Stimulated activated CD4-positive, alpha-beta T cell treated with anti-CD3 and anti-CD28 coated beads, Interleukin-2, amount 100 ng/mL, for 48 hours (primary cell): ENCODE data around the gene ANKRD33.

Experiments used
- DNase-seq, 2 donors: peaks; one replicate each; pipeline ENCODE4 v3.0.0-alpha.2; 2020

The ANKRD33 gene

GRCh38 chr12:51905471-51906429, 17.8 kb downstream of the ANKRD33 start:
- DNase-seq: no peak

- no peak for DNase-seq
Observed at GRCh38 chr12:51906430-51907082, 18.7 kb downstream of the ANKRD33 start.

GRCh38 chr12:51907083-51907855, 19.4 kb downstream of the ANKRD33 start, which contains the start of gene ACVRL1:
Gene ACVRL1 (plus strand): TSS chr12:51907504. CDS start chr12:51912475, 4,971 bp downstream.
- no peak for DNase-seq

DNA sequence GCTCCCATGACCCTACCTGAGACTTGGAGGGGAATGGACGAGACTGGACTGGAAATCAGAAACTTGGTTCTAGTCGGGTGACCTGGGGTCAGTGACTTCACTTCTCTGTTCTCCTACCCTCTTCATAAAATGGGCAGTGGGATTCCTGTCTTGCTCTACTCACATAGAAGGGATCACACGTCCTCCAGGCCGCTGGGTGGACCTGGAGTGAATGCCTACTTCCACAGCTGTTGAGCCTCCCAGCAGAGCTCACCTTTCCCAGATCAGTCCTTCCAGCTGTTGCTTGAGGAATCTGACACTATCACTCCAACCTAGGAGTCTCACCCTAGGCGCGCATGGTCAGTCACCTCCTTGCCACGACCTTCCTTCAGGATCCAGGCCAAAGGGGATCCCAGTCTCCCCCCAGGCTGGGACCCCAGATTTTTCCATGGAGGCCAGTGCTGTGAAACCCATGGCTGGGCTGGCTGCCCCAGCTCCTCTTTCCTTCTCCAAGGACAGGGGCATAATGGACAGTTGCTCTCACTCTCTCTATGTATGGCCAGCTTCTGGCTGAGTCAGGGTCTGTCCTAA, 20.0 kb downstream of the ANKRD33 start:
- DNase-seq: no peak

- DNase-seq: no peak
Observed at GRCh38 chr12:51908876-51909592, 21.1 kb downstream of the ANKRD33 start.

DNA sequence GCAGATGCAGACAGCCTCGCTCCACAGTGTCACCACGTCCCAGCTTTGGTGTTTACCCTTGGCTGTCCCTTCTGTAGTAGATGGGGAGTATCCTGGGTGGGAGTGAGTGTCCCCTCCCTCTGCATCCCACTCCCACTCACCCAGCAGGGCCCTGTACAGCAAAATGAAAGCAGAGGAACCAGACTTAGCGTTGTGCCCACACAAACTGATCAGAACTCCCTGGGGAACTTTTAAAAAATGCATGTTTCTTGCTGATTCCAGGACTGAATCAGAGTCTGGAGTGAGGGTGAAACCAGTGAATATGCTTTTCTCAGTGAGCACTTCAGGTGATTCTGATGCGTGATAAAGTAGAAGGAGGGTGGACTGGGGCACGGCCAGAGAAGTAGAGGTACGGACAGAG, 22.3 kb downstream of the ANKRD33 start:
- DNase-seq: no peak

DNA sequence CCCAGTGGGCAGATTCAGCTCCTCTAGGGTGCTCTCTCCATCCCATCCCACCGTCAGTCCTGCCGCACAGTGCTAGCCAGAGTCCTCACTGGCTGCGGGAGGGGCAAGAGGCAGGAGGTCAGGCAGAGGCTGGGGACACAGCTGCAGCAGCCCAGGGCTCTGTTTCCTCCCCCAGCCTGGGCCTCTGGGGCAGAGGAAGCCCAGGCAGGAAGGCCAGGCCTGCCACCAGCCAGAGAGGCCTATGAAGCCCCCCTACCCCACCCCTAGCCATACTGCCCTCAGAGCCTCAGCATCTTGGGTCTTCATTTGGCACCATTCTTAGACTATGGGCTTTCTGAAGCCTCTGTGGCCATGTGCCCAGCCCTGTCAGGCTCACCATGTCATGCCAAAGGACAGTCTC, 22.8 kb downstream of the ANKRD33 start:
- DNase-seq: no peak

DNA sequence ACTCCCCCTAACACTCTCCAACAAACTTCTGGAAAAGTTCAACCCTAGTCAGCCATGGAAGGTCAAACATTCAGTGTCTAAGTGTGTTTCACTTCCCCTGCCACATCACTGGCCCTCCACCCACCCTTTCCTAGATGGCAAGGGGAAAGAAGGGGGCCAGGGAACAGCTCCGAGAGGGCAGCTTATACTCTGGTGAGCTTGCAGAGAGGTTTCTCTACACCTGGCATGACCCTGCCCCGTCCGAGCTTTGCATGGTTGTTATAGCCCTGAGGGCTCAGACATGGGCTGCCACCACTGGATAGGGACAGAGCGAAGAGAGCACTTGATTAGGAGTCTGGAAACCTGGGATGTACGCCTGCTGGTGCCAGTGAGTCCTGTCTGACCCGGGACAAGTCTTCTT, 23.4 kb downstream of the ANKRD33 start:
- no peak for DNase-seq

DNA sequence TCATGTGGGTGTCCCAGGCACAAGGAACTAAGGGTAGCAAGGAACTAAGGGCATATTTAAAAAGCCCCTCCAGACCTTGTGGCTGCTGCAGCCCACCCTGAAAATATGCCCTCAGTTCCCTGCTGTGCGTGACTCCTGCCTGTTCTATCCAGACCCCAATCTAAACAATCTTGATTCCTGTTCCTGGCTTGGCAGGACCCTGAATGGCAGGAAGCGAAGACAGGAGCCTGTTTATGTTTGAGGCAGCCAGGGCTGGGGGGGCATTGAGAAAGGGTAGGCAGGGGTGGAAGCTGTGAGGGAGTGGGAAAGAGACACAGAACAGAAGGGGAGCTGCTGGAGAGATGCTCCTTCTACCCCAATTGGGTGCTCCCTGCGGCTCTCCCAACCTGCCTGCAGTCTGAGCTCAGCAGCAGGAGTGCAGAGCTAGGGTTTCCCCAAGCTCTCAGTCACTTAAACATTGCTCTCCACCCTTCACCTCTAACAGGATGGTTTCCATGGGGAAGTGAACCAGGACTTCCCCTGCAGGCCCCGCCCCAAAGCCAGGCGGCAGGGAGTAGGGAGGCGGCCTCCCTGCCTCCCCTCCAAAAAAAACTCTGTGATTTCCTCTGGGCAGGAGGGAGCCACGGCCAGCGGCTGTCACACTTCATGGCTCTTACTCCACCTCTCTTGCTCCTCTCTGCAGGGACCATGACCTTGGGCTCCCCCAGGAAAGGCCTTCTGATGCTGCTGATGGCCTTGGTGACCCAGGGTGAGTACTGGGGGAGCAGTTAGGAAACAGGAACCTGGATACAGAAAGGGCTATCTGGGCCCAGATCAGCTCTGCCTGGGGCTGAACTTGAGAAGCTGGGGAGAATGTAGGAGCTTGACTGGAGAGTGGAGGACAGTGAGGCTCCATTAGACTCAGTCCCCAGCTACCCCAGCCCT, 24.1 kb downstream of the ANKRD33 start:
- DNase-seq: no peak

DNA sequence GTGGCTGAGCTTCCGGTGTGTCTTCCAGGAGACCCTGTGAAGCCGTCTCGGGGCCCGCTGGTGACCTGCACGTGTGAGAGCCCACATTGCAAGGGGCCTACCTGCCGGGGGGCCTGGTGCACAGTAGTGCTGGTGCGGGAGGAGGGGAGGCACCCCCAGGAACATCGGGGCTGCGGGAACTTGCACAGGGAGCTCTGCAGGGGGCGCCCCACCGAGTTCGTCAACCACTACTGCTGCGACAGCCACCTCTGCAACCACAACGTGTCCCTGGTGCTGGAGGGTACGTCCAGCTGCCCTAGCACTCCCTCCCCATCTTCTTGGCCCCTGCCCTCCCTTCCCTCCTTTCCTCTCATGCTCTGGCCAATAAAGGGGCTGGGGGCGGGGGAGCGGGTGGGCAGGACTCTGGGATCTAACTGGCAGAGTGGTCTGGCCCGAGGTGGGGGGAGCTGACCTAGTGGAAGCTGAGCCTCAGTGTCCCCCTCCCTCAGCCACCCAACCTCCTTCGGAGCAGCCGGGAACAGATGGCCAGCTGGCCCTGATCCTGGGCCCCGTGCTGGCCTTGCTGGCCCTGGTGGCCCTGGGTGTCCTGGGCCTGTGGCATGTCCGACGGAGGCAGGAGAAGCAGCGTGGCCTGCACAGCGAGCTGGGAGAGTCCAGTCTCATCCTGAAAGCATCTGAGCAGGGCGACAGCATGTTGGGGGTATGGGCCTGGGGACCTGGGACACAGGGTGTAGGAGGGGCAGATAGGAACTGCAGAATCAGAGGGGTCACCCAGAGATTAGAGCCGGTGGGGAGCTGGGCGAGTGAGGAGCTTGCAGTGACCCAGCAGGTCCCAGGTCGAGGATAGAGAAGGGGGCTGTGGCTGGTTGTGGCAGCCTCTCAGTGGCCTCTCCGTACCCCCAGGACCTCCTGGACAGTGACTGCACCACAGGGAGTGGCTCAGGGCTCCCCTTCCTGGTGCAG, 25.4 kb downstream of the ANKRD33 start:
- DNase-seq: no peak

GRCh38 chr12:51914034-51914923, 26.4 kb downstream of the ANKRD33 start:
- no peak for DNase-seq

GRCh38 chr12:51915003-51915625, 27.2 kb downstream of the ANKRD33 start:
- no peak for DNase-seq

GRCh38 chr12:51915951-51916350, 28.0 kb downstream of the ANKRD33 start:
- DNase-seq: no peak

- DNase-seq: no peak
Observed at GRCh38 chr12:51917041-51917590, 29.2 kb downstream of the ANKRD33 start.

DNA sequence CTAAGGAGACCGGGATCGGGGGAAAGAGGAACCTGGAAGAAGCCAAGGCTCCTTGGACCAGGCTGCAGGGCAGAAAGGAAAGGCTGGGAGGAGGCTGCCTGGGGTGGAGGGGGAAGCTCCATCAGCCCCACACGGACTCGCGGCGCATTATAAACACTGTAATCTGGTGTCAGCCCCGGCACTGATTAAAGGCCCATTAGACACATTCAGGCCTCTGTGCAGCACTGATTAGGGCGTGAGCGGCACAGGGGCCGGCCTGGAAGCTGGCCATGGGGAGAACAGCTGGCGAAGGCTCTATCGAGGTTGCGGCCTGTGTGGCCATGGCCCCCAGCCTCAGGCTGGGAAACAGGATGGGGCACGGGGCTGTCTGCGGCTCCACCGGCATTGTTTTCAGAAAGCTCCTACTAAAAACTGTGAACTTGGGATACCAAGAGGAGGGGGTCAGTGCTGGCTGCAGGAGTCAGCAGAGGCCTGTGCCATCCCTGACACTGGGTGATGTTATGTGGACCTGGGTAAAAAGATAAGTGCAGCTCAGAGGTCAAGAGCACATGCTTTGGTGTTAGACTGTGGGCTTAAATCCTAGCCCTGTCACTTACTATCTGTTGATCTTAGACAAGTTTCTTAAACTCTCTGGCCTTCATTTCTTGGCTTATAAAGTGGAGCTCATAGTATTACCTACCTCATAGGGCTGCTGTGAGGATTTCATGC, 30.0 kb downstream of the ANKRD33 start:
- DNase-seq: no peak

GRCh38 chr12:51920046-51920445, 32.1 kb downstream of the ANKRD33 start:
- DNase-seq: no peak

- DNase-seq: no peak
Observed at GRCh38 chr12:51921017-51921725, 33.3 kb downstream of the ANKRD33 start.
